HEK293 (cell line): ENCODE data around the gene ZNF785.

Experiments used
- ZBTB21 ChIP-seq: fragments of 450-650 bp; formaldehyde crosslinking; IDR thresholded peaks from 2 replicates; pipeline ENCODE4 v1.5.1; 2017; ENCODE audit warnings: missing biosample characterization, missing genetic modification characterization
- ZNF274 ChIP-seq, 2 experiments: fragments of 200-500 bp in 1 of 2; fragments of 450-650 bp in 1 of 2; sonication (Bioruptor generic) in 1 of 2; formaldehyde crosslinking in 1 of 2; IDR thresholded peaks; 2 replicates each; pipeline versions ENCODE4 v1.5.1 to v1.6.1; 2014 to 2016; ENCODE audit warnings: borderline replicate concordance in 1 of 2, inconsistent platforms in 1 of 2, low read length in 1 of 2, missing biosample characterization in 1 of 2, missing genetic modification characterization in 1 of 2

GRCh38 chr16:30557957-30558788 is 27.3 kb downstream of the ZNF785 start, which contains the start of gene ZNF764:
- TF ChIP-seq ZBTB21 (tag by site-specific recombination) (peak; percentile 34; the same call in 1 of the 2 replicates), ZNF274 (IDR thresholded peaks at IDR 0.05; ENCODE audit: low read length) (no peak), ZNF274 (tag by site-specific recombination; IDR thresholded peaks at IDR 0.05; ENCODE audit: borderline replicate concordance) (no peak)
